Body of pancreas (tissue), 4 donors: Measurements from ENCODE around the gene PTGIR.

Experiments
- POLR2A ChIP-seq, 3 donors: fragments of 450-650 bp; IDR thresholded peaks; one replicate each; pipeline ENCODE4 v1.6.1; 2016; ENCODE audit warnings: antibody characterized with exemption in 3 of 3, mild to moderate bottlenecking in 2 of 3
- TF ChIP-seq, protein P1 (sequence below), 7 experiments: fragments of 450-650 bp in 4 of 7; fragments of 200-600 bp in 3 of 7; sonication (generic) in 3 of 7; IDR thresholded peaks; one replicate each; pipeline ENCODE4 v1.5.1; 2016 to 2019; ENCODE audit warnings: antibody characterized with exemption in 7 of 7

DNA sequence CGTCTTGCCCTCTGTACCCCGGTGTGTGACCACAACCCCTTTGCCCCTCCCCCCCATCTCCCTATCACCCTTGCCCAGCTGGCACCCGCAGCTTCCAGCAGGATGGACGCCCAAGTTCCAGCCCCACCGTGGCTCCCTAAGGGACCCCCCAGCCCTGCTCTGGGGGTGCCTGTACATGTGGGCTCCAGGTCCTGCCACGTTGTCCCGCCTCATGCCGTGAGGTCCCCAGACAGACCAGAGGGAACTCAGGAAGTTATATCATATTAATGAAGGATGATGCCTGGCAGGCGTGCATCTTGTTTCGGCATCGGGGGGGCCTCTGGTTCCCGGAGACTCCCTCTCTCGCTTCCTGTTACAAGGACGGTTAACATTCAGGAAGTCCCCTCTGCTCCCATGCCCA is 1.6 kb upstream of the PTGIR start:
- TF ChIP-seq POLR2A (IDR thresholded peaks at IDR 0.05): no peak
- TF ChIP-seq, protein P1, sequence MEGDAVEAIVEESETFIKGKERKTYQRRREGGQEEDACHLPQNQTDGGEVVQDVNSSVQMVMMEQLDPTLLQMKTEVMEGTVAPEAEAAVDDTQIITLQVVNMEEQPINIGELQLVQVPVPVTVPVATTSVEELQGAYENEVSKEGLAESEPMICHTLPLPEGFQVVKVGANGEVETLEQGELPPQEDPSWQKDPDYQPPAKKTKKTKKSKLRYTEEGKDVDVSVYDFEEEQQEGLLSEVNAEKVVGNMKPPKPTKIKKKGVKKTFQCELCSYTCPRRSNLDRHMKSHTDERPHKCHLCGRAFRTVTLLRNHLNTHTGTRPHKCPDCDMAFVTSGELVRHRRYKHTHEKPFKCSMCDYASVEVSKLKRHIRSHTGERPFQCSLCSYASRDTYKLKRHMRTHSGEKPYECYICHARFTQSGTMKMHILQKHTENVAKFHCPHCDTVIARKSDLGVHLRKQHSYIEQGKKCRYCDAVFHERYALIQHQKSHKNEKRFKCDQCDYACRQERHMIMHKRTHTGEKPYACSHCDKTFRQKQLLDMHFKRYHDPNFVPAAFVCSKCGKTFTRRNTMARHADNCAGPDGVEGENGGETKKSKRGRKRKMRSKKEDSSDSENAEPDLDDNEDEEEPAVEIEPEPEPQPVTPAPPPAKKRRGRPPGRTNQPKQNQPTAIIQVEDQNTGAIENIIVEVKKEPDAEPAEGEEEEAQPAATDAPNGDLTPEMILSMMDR (IDR thresholded peaks at IDR 0.05): no peak
